HG03520 (cell line): ENCODE results near the gene PTPN11.
A peak's percentile ranks its signal among the peaks of the same experiment; 100 is the strongest.
"Not testable (repeated sequence)": the region's sequence is repeated elsewhere in the genome, so short reads cannot be mapped to it uniquely, and the experiment has no call there.

Source experiments
- ATAC-seq: cut with Tn5 transposase; IDR thresholded peaks from one replicate; pipeline ENCODE4 v1.9.1; 2021; ENCODE audit warnings: mild to moderate bottlenecking, moderate library complexity; ENCODE audit not compliant: unreplicated experiment

Gene PTPN11

GRCh38 chr12:112447106-112447505 is 28.4 kb downstream of the PTPN11 start:
- ATAC-seq: no peak

GRCh38 chr12:112448165-112448564 is 29.4 kb downstream of the PTPN11 start:
- not testable (repeated sequence) for ATAC-seq

- no peak for ATAC-seq
These were observed 32.0 kb downstream of the PTPN11 start for GRCh38 chr12:112450725-112451124.

- ATAC-seq: no peak
These were observed 37.3 kb downstream of the PTPN11 start for GRCh38 chr12:112456029-112456428.

GRCh38 chr12:112457142-112457541 is 38.4 kb downstream of the PTPN11 start:
- not testable (repeated sequence) for ATAC-seq

- ATAC-seq: no peak
These were observed 39.6 kb downstream of the PTPN11 start for GRCh38 chr12:112458330-112458729.

GRCh38 chr12:112458751-112459150 is 40.0 kb downstream of the PTPN11 start:
- no peak for ATAC-seq

- no peak for ATAC-seq
These were observed 44.7 kb downstream of the PTPN11 start for GRCh38 chr12:112463478-112463877.

- ATAC-seq: no peak
These were observed 45.9 kb downstream of the PTPN11 start for GRCh38 chr12:112464605-112465004.

- no peak for ATAC-seq
These were observed 47.3 kb downstream of the PTPN11 start for GRCh38 chr12:112466011-112466422.

- no peak for ATAC-seq
These were observed 48.1 kb downstream of the PTPN11 start for GRCh38 chr12:112466835-112467234.

GRCh38 chr12:112468046-112468445 is 49.3 kb downstream of the PTPN11 start:
- no peak for ATAC-seq

GRCh38 chr12:112473056-112473455 is 54.3 kb downstream of the PTPN11 start:
- no peak for ATAC-seq

GRCh38 chr12:112479413-112479812 is 60.7 kb downstream of the PTPN11 start:
- no peak for ATAC-seq

- no peak for ATAC-seq
These were observed 62.2 kb downstream of the PTPN11 start for GRCh38 chr12:112480931-112481330.

- ATAC-seq: no peak
These were observed 64.0 kb downstream of the PTPN11 start for GRCh38 chr12:112482733-112483132.

- ATAC-seq: no peak
These were observed 67.6 kb downstream of the PTPN11 start for GRCh38 chr12:112486361-112486760.

- ATAC-seq: no peak
These were observed 69.6 kb downstream of the PTPN11 start for GRCh38 chr12:112488257-112488876.

GRCh38 chr12:112489456-112489855 is 70.7 kb downstream of the PTPN11 start:
- ATAC-seq: no peak

- ATAC-seq: peak; percentile 64
These were observed 77.7 kb downstream of the PTPN11 start for GRCh38 chr12:112496496-112496895.

GRCh38 chr12:112498580-112498979 is 79.8 kb downstream of the PTPN11 start:
- no peak for ATAC-seq

- no peak for ATAC-seq
These were observed 84.8 kb downstream of the PTPN11 start for GRCh38 chr12:112503512-112503911.

GRCh38 chr12:112506513-112507166 is 87.9 kb downstream of the PTPN11 start:
- no peak for ATAC-seq
